ENCODE results near the gene FARS2. TPM values are rescaled to one million over a fixed set of nuclear protein-coding genes. Genes with fewer than 3 reads are reported as not detected.

FARS2 gene
- total RNA-seq, 1 donor from 2014 or later, result 23.3 TPM

- Mint-ChIP-seq H3K27me3 (ENCODE audit: low read depth) (no peaks in the 10 kb centered on the region), H3K4me3 (no peak overlapping the region), H3K36me3 (ENCODE audit: low read depth) (peaks cover 14% of the 10 kb centered on the region), H3K4me1 (no peaks in the 10 kb centered on the region), H3K9me3 (peaks cover 5% of the 10 kb centered on the region), H3K27ac (ENCODE audit: unreplicated experiment) (no peak overlapping the region)
- no peak for DNase-seq (ENCODE audit: low read depth, low spot score)
- TF ChIP-seq, protein P1, sequence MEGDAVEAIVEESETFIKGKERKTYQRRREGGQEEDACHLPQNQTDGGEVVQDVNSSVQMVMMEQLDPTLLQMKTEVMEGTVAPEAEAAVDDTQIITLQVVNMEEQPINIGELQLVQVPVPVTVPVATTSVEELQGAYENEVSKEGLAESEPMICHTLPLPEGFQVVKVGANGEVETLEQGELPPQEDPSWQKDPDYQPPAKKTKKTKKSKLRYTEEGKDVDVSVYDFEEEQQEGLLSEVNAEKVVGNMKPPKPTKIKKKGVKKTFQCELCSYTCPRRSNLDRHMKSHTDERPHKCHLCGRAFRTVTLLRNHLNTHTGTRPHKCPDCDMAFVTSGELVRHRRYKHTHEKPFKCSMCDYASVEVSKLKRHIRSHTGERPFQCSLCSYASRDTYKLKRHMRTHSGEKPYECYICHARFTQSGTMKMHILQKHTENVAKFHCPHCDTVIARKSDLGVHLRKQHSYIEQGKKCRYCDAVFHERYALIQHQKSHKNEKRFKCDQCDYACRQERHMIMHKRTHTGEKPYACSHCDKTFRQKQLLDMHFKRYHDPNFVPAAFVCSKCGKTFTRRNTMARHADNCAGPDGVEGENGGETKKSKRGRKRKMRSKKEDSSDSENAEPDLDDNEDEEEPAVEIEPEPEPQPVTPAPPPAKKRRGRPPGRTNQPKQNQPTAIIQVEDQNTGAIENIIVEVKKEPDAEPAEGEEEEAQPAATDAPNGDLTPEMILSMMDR (conservative IDR thresholded peaks at IDR 0.05), result no peak
Measured at GRCh38 chr6:5771759-5772390, 510.6 kb downstream of the FARS2 start.

GRCh38 chr6:5772408-5773120, 511.3 kb downstream of the FARS2 start:
- no peaks in the 10 kb centered on the region for H3K27me3 Mint-ChIP-seq (ENCODE audit: low read depth)
- no peaks in the 10 kb centered on the region for H3K4me1 Mint-ChIP-seq
- no peak overlapping the region for H3K27ac Mint-ChIP-seq (ENCODE audit: unreplicated experiment)
- H3K9me3 Mint-ChIP-seq, result peaks cover 5% of the 10 kb centered on the region
- TF ChIP-seq, protein P1 (conservative IDR thresholded peaks at IDR 0.05), result no peak
- no peak overlapping the region for H3K4me3 Mint-ChIP-seq
- H3K36me3 Mint-ChIP-seq (ENCODE audit: low read depth), result peaks cover 11% of the 10 kb centered on the region
- no peak for DNase-seq (ENCODE audit: low read depth, low spot score)

- Mint-ChIP-seq H3K4me3 (no peak overlapping the region), H3K36me3 (ENCODE audit: low read depth) (peaks cover 7% of the 10 kb centered on the region), H3K27me3 (ENCODE audit: low read depth) (no peaks in the 10 kb centered on the region), H3K9me3 (peaks cover 2% of the 10 kb centered on the region), H3K4me1 (no peaks in the 10 kb centered on the region), H3K27ac (ENCODE audit: unreplicated experiment) (peak overlapping the region; percentile 19)
- TF ChIP-seq, protein P1 (conservative IDR thresholded peaks at IDR 0.05), result no peak
- DNase-seq (ENCODE audit: low read depth, low spot score), result no peak
Measured at GRCh38 chr6:5776104-5776503, 514.8 kb downstream of the FARS2 start.

GRCh38 chr6:5776706-5777390, 515.5 kb downstream of the FARS2 start:
- Mint-ChIP-seq H3K27me3 (ENCODE audit: low read depth) (no peaks in the 10 kb centered on the region), H3K4me1 (no peaks in the 10 kb centered on the region), H3K27ac (ENCODE audit: unreplicated experiment) (no peak overlapping the region), H3K9me3 (peaks cover 2% of the 10 kb centered on the region), H3K36me3 (ENCODE audit: low read depth) (peaks cover 7% of the 10 kb centered on the region), H3K4me3 (no peak overlapping the region)
- DNase-seq (ENCODE audit: low read depth, low spot score), result no peak
- TF ChIP-seq, protein P1 (conservative IDR thresholded peaks at IDR 0.05), result no peak

GRCh38 chr6:5778317-5778857, 517.1 kb downstream of the FARS2 start:
- no peak for DNase-seq (ENCODE audit: low read depth, low spot score)
- TF ChIP-seq, protein P1 (conservative IDR thresholded peaks at IDR 0.05), result no peak
- no peak overlapping the region for H3K4me3 Mint-ChIP-seq
- H3K9me3 Mint-ChIP-seq, result peaks cover 2% of the 10 kb centered on the region
- no peaks in the 10 kb centered on the region for H3K4me1 Mint-ChIP-seq
- H3K27me3 Mint-ChIP-seq (ENCODE audit: low read depth), result no peaks in the 10 kb centered on the region
- no peak overlapping the region for H3K27ac Mint-ChIP-seq (ENCODE audit: unreplicated experiment)
- peaks cover 7% of the 10 kb centered on the region for H3K36me3 Mint-ChIP-seq (ENCODE audit: low read depth)

Measured in neural crest cell (in vitro differentiated cells).